Right lung (tissue), 10 donors: Measurements from ENCODE around the gene TTLL8. TPM values are rescaled to one million over a fixed set of nuclear protein-coding genes. Genes with fewer than 3 reads are reported as not detected.
A peak's percentile ranks its signal among the peaks of the same experiment; 100 is the strongest.
"Not testable (repeated sequence)": the region's sequence is repeated elsewhere in the genome, so short reads cannot be mapped to it uniquely, and the experiment has no call there.

Experiments used
- DNase-seq, 2 donors: peaks; one replicate each; pipeline ENCODE4 v3.0.0-alpha.2; 2013
- long read RNA-seq, 8 donors: transcript quantifications; one replicate each; lab custom pipeline, GENCODE V29; 2026
- polyA plus RNA-seq, 5 donors: library from polyadenylated mRNA; unstranded; fragments of 120-200 nt; gene quantifications; one replicate each; pipeline versions ENCODE4 v1.2.1 to v1.2.3, GENCODE V29; 2013; ENCODE audit warnings: inconsistent platforms in 1 of 5, low replicate concordance in 1 of 5; ENCODE audit not compliant: insufficient read length in 5 of 5, insufficient read depth in 1 of 5

TTLL8 gene
- not detected for polyA plus RNA-seq
- long read RNA-seq, donor 1 = 0 reads
- long read RNA-seq, donor 2 = 0 reads
- long read RNA-seq, donor 3 = 0 reads
- long read RNA-seq, donor 4 = 0 reads
- long read RNA-seq, donor 5 = 0 reads
- long read RNA-seq, donor 6 = 0 reads
- long read RNA-seq, donor 7 = 0 reads
- long read RNA-seq, donor 8 = 0 reads

DNA sequence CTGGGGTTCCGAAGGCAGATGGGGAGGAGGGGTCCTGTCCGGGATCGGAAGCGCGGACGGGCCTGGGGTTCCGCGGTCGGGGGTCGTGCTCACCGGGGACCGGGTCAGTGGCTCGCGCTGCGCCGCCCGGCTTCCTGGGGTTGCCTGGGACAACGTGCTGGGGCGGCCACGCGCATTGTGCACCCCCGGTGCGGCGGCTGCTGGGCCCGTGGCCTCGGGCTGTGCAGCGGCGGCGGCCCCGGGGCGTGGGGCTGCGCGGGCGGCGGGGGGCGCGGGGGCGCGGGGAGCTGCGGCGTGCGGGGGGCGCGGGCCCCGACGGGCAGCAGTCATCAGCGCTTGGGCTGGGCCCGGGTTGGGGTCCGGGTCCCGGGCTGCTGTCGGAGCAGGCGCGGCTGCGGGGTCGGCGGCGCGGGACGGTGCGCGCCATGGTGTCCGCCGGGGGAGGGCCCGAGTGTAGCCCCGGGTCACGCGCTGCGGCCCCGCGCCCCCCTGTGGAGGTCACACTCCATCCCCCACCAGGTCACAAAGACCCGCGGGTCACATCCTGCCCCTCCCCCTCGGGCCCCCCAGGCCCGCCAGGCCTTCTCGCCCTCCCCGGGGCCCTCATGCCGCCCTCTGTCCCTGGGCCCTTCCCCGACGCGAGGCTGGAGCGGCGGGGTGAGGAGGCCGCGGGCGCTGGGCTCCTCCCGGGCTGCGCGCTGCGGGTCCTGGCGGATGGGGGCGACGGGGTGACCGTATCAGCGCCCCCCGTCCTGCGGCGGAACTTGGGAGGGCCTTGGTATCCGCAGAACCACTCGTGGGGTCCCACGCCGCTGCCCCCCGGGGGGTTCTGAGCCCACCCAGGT is at the start of gene TTLL8:
TSS of gene TTLL8 (minus strand) at position 238 of the 845 bp plus-strand sequence.
- DNase-seq = no peak

DNA sequence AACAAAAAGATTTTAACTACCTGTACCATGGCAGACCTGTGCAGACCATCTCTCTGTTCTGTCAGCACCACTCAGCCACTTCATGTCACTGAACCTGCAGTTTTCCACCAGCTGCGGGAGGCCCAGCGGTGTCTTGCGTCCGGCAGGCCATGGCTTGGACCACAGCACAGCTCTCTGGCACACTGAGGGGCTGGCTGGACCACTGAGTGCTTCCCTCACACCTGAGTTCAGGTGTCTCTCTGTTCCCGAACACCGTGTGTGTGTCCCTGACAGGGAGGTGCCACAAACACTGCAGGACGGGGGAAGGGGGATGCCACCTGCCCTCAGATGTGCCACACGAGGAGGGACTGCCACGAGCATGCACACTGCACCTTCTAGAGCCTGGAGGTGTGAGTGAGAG is 49.4 kb upstream of the TTLL8 start:
- DNase-seq = no peak

DNA sequence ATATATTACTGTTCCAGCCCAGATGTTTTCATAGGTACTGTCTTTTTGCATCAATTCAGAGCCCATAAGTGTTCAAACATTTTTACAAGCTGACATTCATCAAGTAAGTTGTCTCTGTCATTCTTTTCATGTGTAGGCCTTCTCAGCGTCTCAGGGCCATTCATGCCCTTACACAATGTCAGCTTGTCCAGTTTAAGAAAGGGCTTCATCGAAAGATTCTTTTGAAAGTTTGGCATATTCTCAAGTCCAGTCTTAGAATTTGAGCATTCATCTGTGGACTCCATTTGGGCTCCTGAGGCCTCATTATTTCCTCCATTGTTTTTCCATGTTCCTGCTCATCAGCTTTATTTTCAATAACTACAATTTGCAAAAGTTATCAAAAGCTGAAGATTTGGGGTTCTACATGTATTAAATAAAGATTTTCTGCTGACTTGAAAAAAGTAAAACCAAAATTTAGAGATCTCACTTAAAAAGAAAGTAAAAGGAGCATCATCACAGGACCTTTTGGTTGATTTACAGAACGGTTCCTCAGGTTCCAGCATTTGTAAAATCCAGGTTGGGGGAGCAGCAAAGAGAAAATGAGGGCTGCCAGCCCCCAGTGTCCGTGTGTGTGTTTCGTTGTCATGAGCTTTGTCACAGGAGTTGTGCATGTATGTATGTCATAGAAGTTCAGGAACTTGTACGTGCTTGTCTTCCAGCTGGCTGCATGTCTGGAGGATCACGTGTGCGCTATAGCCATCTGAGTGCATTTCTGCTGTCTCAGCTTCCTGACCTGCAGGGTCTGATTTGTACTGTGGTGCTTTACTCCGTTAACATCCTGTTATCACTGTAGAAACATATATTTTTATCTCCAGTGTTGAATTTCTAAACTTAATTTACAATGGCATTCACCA is 47.4 kb upstream of the TTLL8 start:
- DNase-seq = peak; percentile 37 to 55

DNA sequence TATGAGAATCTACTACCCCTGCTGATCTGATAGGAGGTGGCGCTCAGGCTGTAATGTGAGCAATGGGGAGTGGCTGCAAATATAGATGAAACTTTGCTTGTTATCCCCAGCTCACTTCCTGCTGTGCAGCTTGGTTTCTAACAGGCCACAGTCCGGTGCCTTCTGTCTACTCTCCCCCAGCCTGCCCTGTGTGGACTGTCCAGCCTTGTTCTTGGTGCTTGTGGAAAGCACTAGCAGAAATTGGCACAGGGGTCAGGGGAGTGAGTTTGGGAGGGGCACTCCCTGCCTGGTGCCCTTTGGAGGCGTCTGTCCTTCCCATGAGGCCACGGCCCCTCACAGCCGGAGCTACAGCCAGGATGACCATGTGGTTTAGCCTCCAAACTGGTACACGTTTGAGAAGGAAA is 46.0 kb upstream of the TTLL8 start:
- DNase-seq = no peak

DNA sequence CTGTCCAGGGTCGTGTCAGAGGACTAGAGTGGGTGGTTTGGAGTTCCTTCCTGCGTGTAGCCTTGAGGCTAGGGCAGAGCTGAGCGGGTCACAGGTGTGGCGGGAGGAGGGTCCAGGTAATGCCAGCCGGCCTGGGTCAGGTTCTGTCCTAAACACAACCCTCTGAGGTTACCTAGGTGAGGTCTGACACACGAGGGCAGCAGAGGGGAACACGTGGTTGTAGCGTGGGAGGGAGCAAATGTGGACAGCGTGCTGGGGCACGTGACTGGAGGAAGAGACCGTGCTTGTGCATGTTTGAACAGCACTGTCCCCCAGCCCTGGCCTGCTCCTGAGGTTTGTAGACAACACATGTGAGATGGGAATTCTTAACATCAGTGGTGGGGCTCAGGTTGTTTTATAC is 44.8 kb upstream of the TTLL8 start:
- no peak for DNase-seq

DNA sequence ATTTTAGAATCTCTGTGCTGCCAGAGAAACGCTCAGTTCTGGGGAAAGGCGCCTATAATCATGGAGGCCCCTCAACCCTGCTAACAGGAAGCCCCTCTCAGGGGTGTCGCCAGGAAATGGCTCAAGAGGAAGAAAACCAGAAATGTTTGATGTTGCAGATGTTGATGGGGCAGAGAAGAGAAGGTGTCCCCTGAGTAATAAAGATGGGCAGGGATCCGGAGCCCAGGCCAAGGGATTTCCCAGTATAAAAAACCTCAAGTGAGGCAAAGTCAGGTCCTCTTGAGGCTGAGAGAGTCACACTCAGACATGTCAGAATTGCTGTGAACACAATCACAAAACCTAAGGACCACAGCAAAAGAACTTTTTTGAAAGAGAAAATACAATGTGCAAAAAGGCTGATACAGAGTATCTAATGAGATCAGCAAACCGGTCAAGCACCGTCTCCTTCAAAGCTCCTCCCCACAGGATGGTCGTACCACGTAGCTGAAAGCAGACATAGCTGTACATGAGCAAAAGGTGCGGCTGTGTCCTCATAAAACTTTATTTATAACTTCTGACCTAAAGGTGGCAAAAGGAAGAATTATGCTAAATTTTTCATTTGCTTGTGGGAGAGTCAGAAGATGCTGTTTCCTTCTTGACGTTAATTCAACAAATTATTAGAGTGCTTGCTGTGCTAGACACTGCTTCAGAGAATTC is 43.9 kb upstream of the TTLL8 start:
- DNase-seq = no peak

DNA sequence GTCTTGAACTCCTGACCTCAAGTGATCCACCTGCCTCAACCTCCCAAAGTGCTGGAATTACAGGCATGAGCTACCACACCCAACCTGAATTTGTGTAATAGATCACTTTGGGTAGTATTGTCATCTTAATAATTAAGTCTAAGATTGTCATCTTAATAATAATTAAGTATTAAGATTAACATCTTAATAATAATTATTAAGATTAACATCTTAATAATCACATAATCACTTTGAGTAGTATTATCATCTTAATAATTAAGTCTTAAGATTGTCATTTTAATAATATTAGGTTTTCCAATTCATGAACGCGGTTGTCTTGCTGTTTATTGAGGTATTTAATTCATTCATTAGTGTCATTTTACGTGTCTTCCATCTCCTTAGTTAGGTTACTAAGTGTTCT is 40.0 kb upstream of the TTLL8 start:
- no peak for DNase-seq

DNA sequence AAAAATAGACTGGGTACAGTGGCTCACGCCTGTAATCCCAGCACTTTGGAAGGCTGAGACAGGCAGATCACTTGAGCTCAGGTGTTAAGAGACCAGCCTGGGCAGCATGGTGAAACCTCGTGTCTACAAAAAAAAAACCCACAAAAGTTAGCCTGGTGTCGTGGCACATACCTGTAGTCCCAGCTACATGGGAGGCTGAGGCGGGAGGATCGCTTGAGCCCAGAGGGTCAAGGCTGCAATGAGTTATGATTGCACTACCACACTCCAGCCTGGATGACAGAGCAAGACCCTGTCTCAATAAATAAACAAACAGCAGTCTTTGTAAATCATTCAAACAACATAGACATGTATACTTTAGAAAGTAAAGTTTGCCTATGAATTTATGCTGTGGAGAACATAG is 34.2 kb upstream of the TTLL8 start:
- DNase-seq = no peak

DNA sequence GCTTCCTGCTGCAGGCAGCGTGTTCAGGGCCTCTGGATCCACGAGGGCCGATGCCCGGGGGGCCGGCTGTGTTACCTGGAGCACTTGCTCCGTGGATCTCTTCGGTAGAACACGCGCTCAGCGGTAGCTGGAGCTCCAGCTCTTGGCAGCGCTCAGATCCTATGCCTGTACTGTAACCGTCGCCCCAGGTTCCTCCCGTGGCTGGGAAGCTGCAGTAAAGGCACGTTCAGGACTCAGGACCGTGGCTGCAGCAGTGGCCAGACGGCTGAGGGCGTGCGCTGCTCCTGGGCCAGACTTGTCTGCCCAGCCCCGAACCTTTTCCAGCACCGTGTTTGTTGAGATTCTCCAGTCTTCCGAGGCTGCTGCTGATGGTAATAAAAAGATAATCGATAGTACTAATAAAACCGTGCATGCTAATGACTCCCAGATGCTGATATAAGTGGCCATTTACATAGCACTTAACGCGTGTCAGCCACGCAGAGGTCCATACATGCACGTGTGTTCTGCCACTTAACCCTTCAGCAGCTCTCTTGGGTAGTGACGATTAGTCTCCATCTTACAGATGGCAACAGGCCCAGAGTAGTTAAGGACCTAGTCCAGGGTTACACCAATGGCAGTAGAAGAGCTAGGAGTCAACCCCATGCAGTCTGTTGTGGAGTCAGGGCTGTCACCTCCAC is 33.1 kb upstream of the TTLL8 start:
- DNase-seq = no peak

DNA sequence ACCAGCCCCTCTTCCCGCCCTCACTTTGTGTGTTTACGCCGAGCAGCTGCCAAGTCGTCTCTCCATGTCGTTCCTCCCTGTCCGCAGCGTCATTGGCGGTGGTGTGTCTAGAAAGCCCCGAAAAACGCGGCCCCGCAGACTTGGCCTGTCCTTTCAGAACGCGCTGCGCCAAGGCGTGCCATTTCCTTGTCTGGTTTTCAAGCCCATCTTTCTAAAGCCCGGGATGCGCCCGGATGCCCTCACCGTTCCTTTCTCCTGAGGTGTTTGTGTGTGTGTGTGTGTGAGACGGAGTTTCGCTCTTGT is 32.3 kb upstream of the TTLL8 start:
- no peak for DNase-seq

DNA sequence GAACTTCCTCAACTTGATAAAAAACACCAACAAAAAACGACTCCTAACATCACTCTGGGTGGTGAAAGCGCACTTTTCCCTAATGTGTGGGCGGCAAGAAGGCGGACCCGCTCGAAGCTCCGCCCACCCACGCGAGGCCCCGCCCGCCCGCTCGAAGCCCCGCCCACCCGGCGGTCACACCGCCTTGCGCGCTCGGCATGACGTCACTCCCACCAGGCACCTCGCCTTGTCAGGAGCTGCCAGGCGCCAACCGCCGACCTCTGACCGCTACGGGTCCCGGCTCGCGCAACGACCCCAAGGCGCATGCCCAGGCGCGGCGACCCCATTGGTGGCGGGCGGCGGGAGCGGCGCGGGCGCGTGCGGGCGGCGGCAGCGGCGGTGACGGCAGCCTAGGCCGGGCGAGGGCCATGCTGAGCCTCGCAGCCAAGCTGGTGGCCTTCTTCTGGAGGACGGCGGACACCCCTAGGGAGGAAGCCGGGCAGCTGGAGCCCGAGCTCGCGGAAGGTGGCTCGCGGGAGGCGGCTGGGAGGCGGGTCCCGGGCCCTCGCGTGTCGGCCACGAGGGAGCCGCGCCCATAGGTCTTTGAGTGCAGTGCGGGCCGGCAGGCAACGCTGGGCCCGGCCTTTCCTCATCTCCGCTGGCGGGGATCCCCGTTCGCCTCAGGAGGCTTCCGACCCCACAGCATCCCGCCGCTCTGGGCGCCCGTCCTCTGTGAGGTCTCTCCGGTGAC is 31.7 kb upstream of the TTLL8 start, which contains the start of gene MOV10L1:
TSS of gene MOV10L1 (plus strand) at position 325 of the 730 bp plus-strand sequence. CDS start at position 408, 83 bp downstream.
- no peak for DNase-seq

DNA sequence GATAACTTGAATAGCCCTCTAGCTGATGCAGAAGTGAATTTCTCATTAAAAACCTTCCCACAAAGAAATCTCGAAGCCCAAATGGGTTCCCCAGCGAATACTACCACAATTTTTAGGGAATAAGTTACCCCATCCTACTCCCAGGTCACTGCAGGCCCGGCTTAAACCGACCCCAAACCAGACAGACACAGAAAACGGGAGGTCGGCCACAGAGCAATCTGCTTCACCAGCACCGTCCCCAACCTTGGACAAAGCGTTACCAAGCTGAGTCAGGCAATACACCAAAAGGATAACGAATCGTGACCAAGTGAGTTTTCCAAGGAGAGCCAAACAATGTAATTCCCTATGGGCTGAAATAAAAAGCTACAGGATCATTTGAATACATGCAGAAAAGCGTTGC is 31.1 kb upstream of the TTLL8 start:
- DNase-seq = no peak

DNA sequence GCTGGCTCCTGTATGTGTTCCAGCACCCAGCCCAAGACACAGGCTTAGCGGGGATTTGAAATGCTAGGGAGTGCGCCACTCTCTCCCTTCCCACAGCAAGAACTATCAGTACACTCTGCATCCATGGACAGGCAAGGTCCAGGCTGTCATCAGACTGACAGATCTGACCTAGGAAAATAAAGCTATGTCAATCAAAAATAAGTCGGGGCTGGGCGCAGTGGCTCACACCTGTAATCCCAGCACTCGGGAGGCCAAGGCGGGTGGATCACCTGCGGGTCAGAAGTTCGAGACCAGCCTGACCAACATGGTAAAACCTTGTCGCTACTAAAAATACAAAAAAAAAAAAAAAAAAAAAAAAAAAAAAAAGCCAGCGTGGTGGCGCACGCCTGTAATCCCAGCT is 30.0 kb upstream of the TTLL8 start:
- DNase-seq = no peak

DNA sequence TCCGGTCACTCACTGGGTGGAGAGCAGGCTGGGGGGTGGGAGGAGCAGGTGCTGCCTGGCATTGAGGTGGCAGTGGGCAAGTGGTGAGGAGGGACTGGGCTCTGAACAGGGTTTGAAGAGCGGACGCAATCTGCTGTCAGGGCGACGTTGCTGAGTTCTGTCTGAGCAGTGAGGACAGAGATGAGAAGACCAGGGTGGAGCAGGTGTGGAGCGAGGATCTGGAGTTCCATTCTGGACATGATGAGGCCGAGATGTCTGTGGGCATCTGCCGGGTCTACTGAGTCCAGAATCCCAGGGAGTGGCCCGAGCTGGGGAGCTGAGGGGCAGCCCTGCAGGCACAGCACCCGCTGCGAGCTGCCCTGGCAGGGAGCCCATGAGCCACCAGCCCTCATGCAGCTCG is 29.5 kb upstream of the TTLL8 start:
- DNase-seq = no peak

DNA sequence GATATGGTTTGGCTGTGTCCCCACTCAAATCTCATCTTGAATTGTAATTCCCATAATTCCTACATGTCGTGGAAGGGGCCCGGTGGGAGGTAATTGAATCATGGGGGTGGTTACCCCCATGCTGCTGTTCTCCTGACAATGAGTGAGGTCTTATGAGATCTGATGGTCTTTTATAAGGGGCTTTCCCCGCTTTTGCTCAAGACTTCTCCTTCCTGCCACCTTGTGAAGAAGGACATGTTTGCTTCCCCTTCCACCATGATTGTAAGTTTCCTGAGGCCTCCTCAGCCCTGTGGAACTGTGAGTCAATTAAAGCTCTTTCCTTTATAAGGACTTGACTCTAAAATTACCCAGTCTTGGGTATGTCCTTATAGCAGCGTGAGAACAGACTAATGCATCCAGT is 28.9 kb upstream of the TTLL8 start:
- not testable (repeated sequence) for DNase-seq

DNA sequence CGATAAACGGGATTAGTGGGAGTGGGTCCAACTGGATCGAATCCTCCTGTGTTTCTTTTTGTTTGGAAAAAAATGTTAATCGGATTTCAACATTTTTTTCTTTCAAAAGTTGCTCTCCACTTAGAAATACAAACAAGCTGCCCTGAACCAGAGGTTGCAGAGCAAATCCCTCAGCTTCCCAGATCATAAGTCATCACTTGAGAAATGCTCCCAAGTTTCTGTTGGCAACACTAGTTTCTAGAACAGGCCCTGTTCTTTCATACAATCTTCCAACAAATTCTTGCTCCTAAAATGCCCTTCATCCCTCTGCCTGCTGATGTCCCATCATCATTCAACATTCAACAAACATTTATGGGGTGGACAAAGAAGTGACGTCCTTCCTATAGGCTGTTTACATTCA is 28.4 kb upstream of the TTLL8 start:
- no peak for DNase-seq

DNA sequence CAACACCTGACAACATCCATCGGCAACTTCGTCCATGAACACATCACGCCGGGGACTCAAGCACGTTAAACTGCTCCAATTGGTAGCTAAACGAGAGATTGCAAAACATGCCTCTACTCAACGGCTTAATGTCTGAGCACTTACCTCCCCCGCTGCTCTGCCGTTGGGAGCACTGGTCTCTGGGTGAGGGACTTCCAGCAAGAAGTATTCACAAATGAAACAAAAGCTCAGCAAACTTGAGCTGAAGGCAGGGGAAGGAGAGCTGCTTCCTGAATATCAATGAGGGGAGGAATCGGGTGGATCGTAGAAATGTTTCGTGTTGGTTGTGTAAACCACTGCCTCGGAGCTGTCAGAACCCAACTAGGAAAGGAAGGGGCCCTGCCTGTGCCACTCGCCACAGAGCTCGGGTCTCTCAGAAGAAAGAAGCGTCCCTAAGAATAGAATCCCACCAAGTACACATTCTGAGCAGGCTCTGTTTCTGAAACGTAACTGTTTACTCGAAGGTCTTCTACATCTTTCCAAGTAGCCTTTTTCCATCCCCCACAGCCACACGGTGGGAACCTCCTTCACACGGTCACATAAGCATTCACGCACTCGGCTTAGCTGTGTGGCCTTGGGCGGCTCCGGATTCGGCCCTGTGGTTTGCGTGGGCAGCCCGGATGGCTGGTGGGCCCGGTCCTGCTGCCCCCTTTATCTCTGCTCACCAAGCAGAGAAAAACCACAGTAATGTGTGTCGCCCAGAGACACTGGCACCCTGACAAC is 27.3 kb upstream of the TTLL8 start, which contains the start of gene MLC1:
TSS of gene MLC1 (minus strand) at position 216 of the 762 bp plus-strand sequence. CDS start 524 bp downstream, outside the sequence.
- no peak for DNase-seq

DNA sequence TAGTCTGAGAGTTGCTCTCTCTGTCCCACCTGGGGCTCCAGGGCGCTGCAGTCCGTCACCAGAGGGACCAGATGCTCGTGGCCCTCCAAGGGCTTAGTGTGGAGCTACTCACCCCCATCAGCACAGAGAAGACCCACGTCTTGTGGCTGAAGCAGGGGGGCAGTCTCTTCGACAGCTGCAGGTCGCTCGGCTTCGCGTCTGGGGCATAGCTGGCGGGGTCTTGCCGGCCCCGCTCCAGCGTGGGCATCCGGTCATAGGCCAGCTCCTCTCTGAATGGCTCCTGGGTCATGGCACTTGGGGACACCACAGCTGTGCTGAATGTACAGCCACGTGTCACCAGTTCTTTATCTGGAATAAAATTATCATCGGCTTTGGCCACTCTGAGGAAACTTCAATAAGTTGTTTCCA is 26.5 kb upstream of the TTLL8 start:
- DNase-seq = no peak

DNA sequence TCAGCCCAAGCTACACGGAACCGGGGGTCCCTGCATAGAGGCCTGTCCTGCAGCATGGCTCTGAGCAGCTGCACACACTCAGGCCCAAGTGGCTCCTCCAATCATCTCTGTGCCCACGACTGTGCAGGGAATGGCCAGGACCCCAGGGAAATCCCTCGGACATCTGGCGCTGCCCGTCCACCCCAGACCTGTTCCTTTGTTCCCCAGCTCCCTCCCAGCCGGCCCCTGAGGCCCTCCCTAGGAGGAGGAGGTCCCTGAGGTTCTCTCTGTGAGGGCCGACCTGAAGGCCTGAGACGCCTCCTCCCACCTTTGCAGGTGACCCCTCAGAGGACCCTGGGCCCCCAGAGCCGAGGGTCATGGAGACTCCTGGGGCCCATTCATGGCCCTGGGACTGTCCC is 26.0 kb upstream of the TTLL8 start:
- DNase-seq = no peak
